IPS-20b (cell line): ENCODE results near the gene ADAMTS8.

ENCODE experiments used
- H3K27ac ChIP-seq: one replicate; pipeline ENCODE4 v1.5.1; 2013; ENCODE audit warnings: low read length
- H3K27me3 ChIP-seq: 2 replicates; pipeline ENCODE4 v1.6.1; 2013; ENCODE audit warnings: mild to moderate bottlenecking, low read length, inconsistent platforms; ENCODE audit not compliant: insufficient read depth
- H3K36me3 ChIP-seq: 2 replicates; pipeline ENCODE4 v1.6.1; 2013; ENCODE audit warnings: low read depth, mild to moderate bottlenecking, inconsistent platforms, low read length, moderate library complexity; ENCODE audit not compliant: insufficient read depth
- H3K4me1 ChIP-seq: 2 replicates; pipeline ENCODE4 v1.6.1; 2013; ENCODE audit warnings: mild to moderate bottlenecking, control low read depth, inconsistent platforms, low read length, moderate library complexity; ENCODE audit not compliant: insufficient read depth
- H3K4me3 ChIP-seq: 2 replicates; pipeline ENCODE4 v1.5.1; 2013; ENCODE audit warnings: mild to moderate bottlenecking, low read length, inconsistent platforms
- H3K9ac ChIP-seq: 2 replicates; pipeline ENCODE4 v1.6.1; 2013; ENCODE audit warnings: low read depth, mild to moderate bottlenecking, inconsistent platforms, low read length, moderate library complexity
- H3K9me3 ChIP-seq: 2 replicates; pipeline ENCODE4 v1.6.1; 2013; ENCODE audit warnings: mild to moderate bottlenecking, low read depth, low read length, inconsistent platforms; ENCODE audit not compliant: insufficient read depth

ADAMTS8 gene

DNA sequence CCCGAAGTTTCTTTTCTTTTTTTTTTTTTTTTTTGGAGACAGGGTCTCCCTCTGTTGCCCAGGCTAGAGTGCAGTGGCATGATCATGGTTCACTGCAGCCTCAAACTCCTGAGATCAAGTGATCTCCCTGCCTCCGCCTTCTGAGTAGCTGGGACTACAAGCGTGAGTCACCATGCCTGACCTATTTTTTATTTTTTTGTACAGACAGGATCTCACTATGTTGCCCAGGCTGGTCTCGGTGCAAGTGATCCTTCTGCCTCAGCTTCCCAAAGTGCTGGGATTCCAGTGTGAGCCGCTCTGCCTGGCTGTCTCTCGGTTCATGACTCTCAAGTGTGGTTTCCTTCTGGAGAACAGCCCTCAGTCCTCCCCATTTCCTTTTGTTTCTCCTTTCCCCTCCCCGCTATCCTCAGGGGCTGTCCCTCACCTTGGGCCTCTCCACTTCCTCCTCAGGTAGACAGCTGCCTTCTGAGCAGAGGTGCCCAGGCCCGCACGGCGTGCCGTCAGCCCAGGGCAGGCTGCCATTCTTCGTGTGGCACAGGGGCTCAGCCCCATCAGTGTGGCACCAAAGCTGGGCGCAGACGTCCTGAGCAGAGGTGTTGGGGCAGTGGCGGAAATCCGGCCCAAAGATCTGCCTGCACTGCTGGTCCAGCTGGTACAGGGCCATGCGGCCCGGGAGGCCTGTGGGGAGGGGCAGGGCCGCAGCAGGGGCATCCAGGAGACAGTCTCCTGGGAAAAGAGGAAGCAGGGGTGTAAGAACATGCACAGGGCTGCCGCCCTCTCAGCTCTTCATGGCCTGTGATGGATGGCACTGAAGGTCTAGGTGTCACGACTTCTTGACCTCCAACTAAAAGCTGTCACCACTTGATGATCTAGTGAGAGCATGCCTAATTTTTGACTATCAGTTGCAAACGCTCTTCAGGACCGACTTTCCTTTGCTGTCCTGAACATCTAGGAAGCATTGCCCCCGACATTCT, 14.0 kb downstream of the ADAMTS8 start:
- Histone ChIP-seq H3K4me3 (no peak overlapping the region), H3K27ac (no peak overlapping the region), H3K27me3 (no peaks in the 10 kb centered on the region; the same call in 1 of the 2 replicates), H3K4me1 (no peaks in the 10 kb centered on the region), H3K36me3 (no peaks in the 10 kb centered on the region; the same call in 1 of the 2 replicates), H3K9me3 (no peaks in the 10 kb centered on the region), H3K9ac (no peak overlapping the region)

DNA sequence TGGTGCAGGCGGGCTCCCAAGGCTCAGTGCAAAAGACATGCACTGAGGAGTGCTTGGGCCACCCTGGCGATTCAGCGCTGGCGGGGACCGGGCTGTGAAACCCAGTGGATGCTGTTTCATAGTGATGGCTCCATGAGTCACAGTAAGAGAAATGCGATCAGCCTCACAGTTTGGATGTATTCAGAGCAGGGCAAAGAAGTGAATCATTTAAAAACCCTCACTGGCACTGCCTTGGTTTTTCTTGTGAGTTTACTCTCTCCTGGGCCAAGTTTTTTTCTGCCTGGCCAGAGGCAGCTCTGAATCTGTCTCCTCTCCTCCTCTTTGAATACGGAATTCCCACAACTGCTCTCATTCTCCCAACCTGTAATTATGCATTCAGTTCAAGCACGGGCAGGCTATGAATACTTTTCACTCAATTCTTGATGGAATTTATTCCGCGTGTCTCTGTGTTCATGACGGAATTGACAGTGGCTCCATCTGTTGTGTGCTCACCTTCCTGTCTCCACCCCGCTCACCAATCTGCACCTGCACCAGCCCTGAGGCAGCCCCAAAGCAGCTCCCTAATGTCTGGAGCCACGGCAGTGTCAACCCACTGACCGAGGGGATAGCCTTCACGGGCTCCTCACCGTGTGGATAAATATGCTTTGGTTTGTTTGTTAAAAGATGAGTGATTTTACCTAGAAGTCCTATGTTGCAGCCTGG, 14.9 kb downstream of the ADAMTS8 start:
- no peak overlapping the region for H3K27ac ChIP-seq
- H3K9ac ChIP-seq: no peak overlapping the region
- no peaks in the 10 kb centered on the region for H3K9me3 ChIP-seq
- no peaks in the 10 kb centered on the region for H3K4me1 ChIP-seq
- no peak overlapping the region for H3K4me3 ChIP-seq
- peaks cover 4% of the 10 kb centered on the region; the same call in 1 of the 2 replicates for H3K36me3 ChIP-seq
- H3K27me3 ChIP-seq: no peaks in the 10 kb centered on the region; the same call in 1 of the 2 replicates

GRCh38 chr11:130411223-130411622, 17.2 kb downstream of the ADAMTS8 start:
- no peaks in the 10 kb centered on the region; the same call in 1 of the 2 replicates for H3K27me3 ChIP-seq

GRCh38 chr11:130409594-130410388, 18.6 kb downstream of the ADAMTS8 start:
- Histone ChIP-seq H3K36me3 (peaks cover 4% of the 10 kb centered on the region; the same call in 1 of the 2 replicates), H3K4me1 (peaks cover 2% of the 10 kb centered on the region; the same call in 1 of the 2 replicates), H3K9me3 (no peaks in the 10 kb centered on the region), H3K9ac (no peak overlapping the region), H3K4me3 (no peak overlapping the region), H3K27me3 (no peaks in the 10 kb centered on the region; the same call in 1 of the 2 replicates), H3K27ac (no peak overlapping the region)

More at GRCh38 chr11:130411223-130411622, 17.2 kb downstream of the ADAMTS8 start:
- Histone ChIP-seq H3K4me1 (no peaks in the 10 kb centered on the region), H3K4me3 (no peak overlapping the region), H3K27ac (no peak overlapping the region), H3K9ac (no peak overlapping the region), H3K36me3 (peaks cover 4% of the 10 kb centered on the region; the same call in 1 of the 2 replicates), H3K9me3 (no peaks in the 10 kb centered on the region)

GRCh38 chr11:130408901-130409300, 19.5 kb downstream of the ADAMTS8 start:
- H3K36me3 ChIP-seq: peaks cover 4% of the 10 kb centered on the region; the same call in 1 of the 2 replicates
- H3K27ac ChIP-seq: no peak overlapping the region
- H3K4me3 ChIP-seq: no peak overlapping the region
- H3K9me3 ChIP-seq: no peaks in the 10 kb centered on the region
- H3K4me1 ChIP-seq: peaks cover 6% of the 10 kb centered on the region; the same call in 1 of the 2 replicates
- H3K27me3 ChIP-seq: no peaks in the 10 kb centered on the region; the same call in 1 of the 2 replicates
- no peak overlapping the region for H3K9ac ChIP-seq

DNA sequence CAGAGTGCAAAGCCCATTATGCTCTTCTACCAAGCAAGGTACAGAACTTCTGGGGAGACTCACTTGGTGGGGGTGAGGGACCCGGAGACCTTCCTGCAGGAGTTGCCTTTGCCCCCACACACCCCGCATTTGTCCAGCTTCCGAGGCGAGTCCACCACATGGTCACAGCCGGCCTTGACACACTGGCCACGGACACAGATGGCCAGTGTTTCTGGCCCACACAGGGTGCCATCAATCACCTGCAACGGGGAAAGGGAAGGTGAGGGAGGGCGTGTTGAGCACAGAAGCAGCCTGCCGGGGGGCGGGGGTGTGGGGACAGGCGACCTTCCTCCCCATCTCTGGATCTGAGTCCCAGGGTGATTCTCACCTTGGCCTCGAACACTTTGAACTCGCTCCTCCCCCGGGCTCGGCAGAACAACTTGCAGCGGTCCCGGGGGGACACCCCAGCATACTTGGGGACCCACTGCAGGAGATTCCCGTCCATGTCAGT, 20.0 kb downstream of the ADAMTS8 start:
- Histone ChIP-seq H3K4me1 (peaks cover 11% of the 10 kb centered on the region), H3K36me3 (peaks cover 4% of the 10 kb centered on the region; the same call in 1 of the 2 replicates), H3K27me3 (no peaks in the 10 kb centered on the region; the same call in 1 of the 2 replicates), H3K27ac (no peak overlapping the region), H3K9me3 (no peaks in the 10 kb centered on the region), H3K4me3 (no peak overlapping the region), H3K9ac (no peak overlapping the region)

GRCh38 chr11:130407978-130408377, 20.4 kb downstream of the ADAMTS8 start:
- Histone ChIP-seq H3K9me3 (no peaks in the 10 kb centered on the region), H3K27ac (no peak overlapping the region), H3K27me3 (no peaks in the 10 kb centered on the region; the same call in 1 of the 2 replicates), H3K4me1 (peaks cover 16% of the 10 kb centered on the region), H3K9ac (no peak overlapping the region), H3K36me3 (peaks cover 4% of the 10 kb centered on the region; the same call in 1 of the 2 replicates), H3K4me3 (no peak overlapping the region)

DNA sequence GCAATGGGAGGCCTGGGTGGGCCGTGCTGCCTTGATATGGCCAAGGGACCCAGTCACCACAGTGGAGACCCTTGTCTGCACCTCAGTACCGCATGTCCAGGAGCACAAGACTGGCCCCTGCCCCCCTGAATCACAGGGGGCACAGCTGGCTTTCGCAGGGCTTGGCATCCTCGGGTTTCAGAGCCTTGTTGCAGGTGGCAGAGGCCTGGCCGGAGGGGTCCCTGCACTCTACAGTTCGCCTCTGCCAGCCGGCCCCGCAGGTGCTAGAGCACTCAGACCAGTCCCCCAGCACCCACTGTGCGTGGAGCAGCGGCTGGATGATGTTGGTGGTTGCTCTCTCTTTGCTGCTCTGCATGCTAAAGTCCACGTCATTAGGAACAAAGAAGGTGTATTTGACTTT, 23.0 kb downstream of the ADAMTS8 start:
- H3K27ac ChIP-seq: peak overlapping the region; percentile 64
- H3K4me1 ChIP-seq: peaks cover 17% of the 10 kb centered on the region
- no peaks in the 10 kb centered on the region; the same call in 1 of the 2 replicates for H3K27me3 ChIP-seq
- H3K36me3 ChIP-seq: peaks cover 4% of the 10 kb centered on the region; the same call in 1 of the 2 replicates
- H3K9me3 ChIP-seq: no peaks in the 10 kb centered on the region
- H3K9ac ChIP-seq: no peak overlapping the region; the same call in 1 of the 2 replicates
- no peak overlapping the region for H3K4me3 ChIP-seq

GRCh38 chr11:130404727-130405126, 23.7 kb downstream of the ADAMTS8 start:
- Histone ChIP-seq H3K27ac (peak overlapping the region; percentile 64), H3K27me3 (no peaks in the 10 kb centered on the region; the same call in 1 of the 2 replicates)

DNA sequence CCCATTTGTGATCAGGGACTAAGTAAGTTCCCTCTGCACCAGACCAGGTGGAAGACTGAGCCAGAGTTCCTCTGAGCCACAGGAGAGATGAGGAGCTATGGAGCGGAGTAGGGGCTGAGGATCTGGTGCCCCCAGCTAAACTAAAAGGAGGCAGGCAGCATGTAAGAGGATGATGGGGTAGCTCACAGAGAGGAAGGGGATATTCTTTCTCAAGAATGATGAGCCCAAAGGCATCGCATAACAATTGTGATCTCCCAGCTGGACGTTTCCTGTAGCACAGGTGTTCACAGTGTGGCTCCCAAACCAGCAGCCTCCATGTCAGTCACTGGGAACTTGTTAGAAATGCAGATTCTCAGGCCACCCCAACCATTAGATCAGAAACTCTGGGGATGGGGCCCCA, 24.4 kb downstream of the ADAMTS8 start:
- Histone ChIP-seq H3K27ac (peak overlapping the region; percentile 85), H3K9me3 (no peaks in the 10 kb centered on the region), H3K4me3 (peak overlapping the region; percentile 12; the same call in 1 of the 2 replicates)

More at GRCh38 chr11:130404727-130405126, 23.7 kb downstream of the ADAMTS8 start:
- H3K9ac ChIP-seq: peak overlapping the region; percentile 57; the same call in 1 of the 2 replicates
- peaks cover 4% of the 10 kb centered on the region; the same call in 1 of the 2 replicates for H3K36me3 ChIP-seq
- H3K4me1 ChIP-seq: peaks cover 17% of the 10 kb centered on the region
- no peaks in the 10 kb centered on the region for H3K9me3 ChIP-seq
- H3K4me3 ChIP-seq: no peak overlapping the region

More for the DNA sequence above, 24.4 kb downstream of the ADAMTS8 start:
- H3K9ac ChIP-seq: peak overlapping the region; percentile 68; the same call in 1 of the 2 replicates
- H3K36me3 ChIP-seq: no peaks in the 10 kb centered on the region; the same call in 1 of the 2 replicates
- H3K4me1 ChIP-seq: peaks cover 17% of the 10 kb centered on the region
- no peaks in the 10 kb centered on the region; the same call in 1 of the 2 replicates for H3K27me3 ChIP-seq
